Skeletal muscle satellite cell (primary cell): ENCODE data around the gene CADPS.

Experiments used
- H3K27me3 ChIP-seq: 2 replicates; pipeline ENCODE4 v1.7.0; 2013; ENCODE audit warnings: low read length; ENCODE audit not compliant: control insufficient read depth, insufficient read depth
- H3K36me3 ChIP-seq: 2 replicates; pipeline ENCODE4 v1.7.0; 2013; ENCODE audit warnings: mild to moderate bottlenecking, control low read depth, low read length; ENCODE audit not compliant: insufficient read depth
- H3K4me1 ChIP-seq: 2 replicates; pipeline ENCODE4 v1.7.0; 2013; ENCODE audit warnings: low read length; ENCODE audit not compliant: control insufficient read depth, insufficient read depth
- H3K4me2 ChIP-seq: 2 replicates; pipeline ENCODE4 v1.7.0; 2013; ENCODE audit warnings: mild to moderate bottlenecking, low read length
- H3K4me3 ChIP-seq: 2 replicates; pipeline ENCODE4 v1.7.0; 2013; ENCODE audit warnings: low read length
- H3K9ac ChIP-seq: 2 replicates; pipeline ENCODE4 v1.7.0; 2013; ENCODE audit warnings: mild to moderate bottlenecking, low read depth, low read length, moderate library complexity
- H3K9me3 ChIP-seq: replicated peaks from 2 replicates; pipeline ENCODE4 v1.7.0; 2013; ENCODE audit warnings: mild to moderate bottlenecking, control low read depth, low read length

CADPS gene

DNA sequence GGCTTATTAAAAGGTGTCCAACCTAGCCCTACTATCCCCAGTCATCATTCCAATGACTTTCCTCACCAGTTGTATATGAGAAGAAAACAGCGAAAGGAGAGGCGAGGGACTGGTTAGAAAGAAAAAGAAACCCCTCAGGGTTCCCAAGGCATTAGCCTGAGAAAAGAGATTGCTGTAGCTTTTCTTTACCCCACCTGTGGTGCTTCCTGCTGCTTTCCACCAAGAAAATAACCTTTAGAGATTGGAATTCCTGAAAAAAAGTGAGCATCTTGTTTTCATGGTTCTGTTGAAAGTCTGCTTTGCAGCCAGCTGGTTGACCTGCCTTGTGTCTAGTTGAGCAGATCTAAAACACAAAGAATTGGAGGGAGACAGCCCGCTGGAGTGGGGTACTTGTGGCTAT is 196.4 kb downstream of the CADPS start:
- no peaks in the 10 kb centered on the region for H3K36me3 ChIP-seq
- H3K4me1 ChIP-seq, result peaks cover 5% of the 10 kb centered on the region
- H3K9me3 ChIP-seq, result no peaks in the 10 kb centered on the region
- no peak overlapping the region for H3K4me3 ChIP-seq
- H3K4me2 ChIP-seq, result no peak overlapping the region
- H3K9ac ChIP-seq, result no peak overlapping the region
- H3K27me3 ChIP-seq, result no peaks in the 10 kb centered on the region

DNA sequence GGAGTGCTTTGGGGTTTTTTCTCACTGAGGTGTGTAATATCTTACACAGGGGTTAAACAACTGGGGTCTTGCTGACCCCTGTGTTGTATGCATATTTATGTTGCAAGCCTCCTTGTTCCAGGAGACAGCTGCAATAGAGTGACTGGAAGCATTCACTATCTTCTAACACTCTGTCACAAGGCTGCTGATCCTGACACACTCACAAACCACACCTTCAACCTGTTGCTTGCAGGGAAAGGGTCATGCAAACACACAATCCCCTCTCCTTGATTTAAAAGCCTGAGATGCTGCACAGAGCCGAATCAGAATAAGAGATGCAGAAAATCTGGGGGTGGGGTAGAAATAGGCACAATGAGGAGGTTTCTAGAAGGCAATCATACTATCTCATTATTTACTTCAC is 197.3 kb downstream of the CADPS start:
- Histone ChIP-seq H3K36me3 (no peaks in the 10 kb centered on the region), H3K27me3 (no peaks in the 10 kb centered on the region), H3K9ac (no peak overlapping the region), H3K4me1 (peaks cover 2% of the 10 kb centered on the region), H3K4me2 (no peak overlapping the region), H3K9me3 (no peaks in the 10 kb centered on the region), H3K4me3 (no peak overlapping the region)

DNA sequence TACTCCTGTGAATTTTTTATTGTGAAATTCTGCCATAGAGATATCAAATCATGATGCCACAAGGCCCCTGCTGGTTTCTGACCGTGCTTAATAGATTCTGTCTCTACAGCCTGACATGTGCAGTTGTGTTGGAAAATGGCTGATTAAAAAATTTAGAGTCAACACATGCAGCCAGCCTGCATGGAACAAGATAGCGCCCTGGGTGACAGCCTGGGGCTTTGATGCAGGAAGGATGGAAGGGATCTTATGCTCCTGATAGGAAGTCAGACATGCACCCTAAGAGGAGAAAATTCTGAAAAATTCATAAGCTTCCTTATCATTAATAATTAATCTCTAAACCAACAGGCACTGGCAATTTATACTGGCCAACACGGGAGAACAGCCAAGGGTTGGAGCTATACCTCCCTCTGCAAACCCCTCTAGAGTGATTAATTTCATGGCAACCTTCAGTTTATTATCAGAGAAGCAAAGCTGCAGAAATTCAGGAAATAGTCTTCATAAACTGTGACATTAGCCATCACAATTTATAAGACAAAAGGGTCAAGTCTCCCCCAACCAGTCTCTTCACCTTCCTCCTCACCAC is 198.4 kb downstream of the CADPS start:
- Histone ChIP-seq H3K4me2 (no peak overlapping the region), H3K9ac (no peak overlapping the region), H3K9me3 (no peaks in the 10 kb centered on the region), H3K36me3 (no peaks in the 10 kb centered on the region), H3K4me1 (no peaks in the 10 kb centered on the region), H3K27me3 (no peaks in the 10 kb centered on the region), H3K4me3 (no peak overlapping the region)

GRCh38 chr3:62675492-62675891 is 199.7 kb downstream of the CADPS start:
- Histone ChIP-seq H3K4me3 (no peak overlapping the region), H3K4me2 (no peak overlapping the region), H3K27me3 (no peaks in the 10 kb centered on the region), H3K36me3 (no peaks in the 10 kb centered on the region), H3K9me3 (no peaks in the 10 kb centered on the region), H3K9ac (no peak overlapping the region), H3K4me1 (peaks cover 4% of the 10 kb centered on the region)

DNA sequence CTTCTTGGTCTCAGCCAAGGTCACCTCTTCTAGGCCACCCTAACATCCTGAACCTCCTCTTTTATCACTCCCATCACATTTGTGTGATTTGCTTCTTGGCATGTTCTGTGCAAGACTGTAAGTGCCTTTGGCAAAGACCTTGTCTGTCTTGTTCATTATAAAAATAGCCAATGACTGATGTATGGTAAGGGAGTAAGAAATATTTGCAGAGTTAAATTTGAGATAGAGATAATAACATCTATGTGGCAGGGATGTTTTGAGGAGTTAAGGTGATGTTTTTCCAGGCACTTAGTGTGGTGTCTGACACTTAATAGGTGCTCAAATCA is 202.3 kb downstream of the CADPS start:
- Histone ChIP-seq H3K4me1 (peaks cover 5% of the 10 kb centered on the region), H3K9ac (no peak overlapping the region)

GRCh38 chr3:62672270-62672987 is 202.8 kb downstream of the CADPS start:
- H3K4me1 ChIP-seq, result peaks cover 5% of the 10 kb centered on the region
- H3K36me3 ChIP-seq, result no peaks in the 10 kb centered on the region
- no peaks in the 10 kb centered on the region for H3K9me3 ChIP-seq
- H3K4me3 ChIP-seq, result no peak overlapping the region
- H3K9ac ChIP-seq, result no peak overlapping the region
- no peak overlapping the region for H3K4me2 ChIP-seq
- no peaks in the 10 kb centered on the region for H3K27me3 ChIP-seq

More for the DNA sequence above, 202.3 kb downstream of the CADPS start:
- Histone ChIP-seq H3K4me2 (no peak overlapping the region), H3K4me3 (no peak overlapping the region), H3K27me3 (no peaks in the 10 kb centered on the region), H3K36me3 (no peaks in the 10 kb centered on the region), H3K9me3 (no peaks in the 10 kb centered on the region)

DNA sequence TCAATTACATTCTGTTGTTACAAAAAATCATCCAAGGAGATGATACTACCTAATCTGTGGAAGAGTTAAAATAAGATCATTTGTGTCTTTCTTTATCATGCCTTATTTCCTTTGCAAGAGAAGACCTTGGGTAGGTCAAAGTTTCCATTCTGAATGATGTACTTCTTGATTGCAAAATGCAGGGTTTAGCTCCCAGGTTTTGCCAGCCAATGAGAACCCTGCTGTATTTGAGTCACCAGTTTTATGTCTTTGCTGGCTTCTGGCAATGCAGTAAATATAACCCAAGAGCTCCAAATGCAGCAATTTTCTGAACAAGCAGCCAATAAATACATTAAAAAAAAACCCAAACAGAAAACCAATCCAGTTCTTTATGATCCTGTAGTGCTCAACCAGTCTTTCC is 204.9 kb downstream of the CADPS start:
- Histone ChIP-seq H3K9ac (no peak overlapping the region), H3K9me3 (no peaks in the 10 kb centered on the region), H3K36me3 (no peaks in the 10 kb centered on the region), H3K4me1 (peaks cover 5% of the 10 kb centered on the region), H3K4me2 (no peak overlapping the region), H3K4me3 (no peak overlapping the region), H3K27me3 (no peaks in the 10 kb centered on the region)

DNA sequence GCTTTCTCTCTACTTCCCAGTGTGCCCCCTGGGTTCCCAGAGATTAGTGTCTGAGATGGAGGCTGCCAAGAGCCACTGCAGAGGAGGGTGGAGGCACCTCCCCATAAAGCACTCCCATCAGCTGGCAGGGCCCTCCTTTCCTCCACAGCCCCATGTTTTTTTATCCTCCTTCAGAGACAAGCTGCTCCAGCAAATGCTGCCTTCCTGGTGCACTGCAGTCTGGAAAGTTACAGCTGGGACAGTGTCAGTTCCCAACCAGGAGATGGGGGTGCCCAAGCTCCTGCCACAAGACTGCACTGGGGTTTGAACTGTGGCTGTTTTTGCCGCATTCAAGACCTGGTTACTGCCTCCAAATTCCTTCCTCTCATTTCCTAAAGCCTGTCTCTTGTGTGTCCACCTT is 206.1 kb downstream of the CADPS start:
- no peak overlapping the region for H3K4me3 ChIP-seq
- no peak overlapping the region for H3K9ac ChIP-seq
- H3K36me3 ChIP-seq, result no peaks in the 10 kb centered on the region
- no peaks in the 10 kb centered on the region for H3K27me3 ChIP-seq
- H3K4me2 ChIP-seq, result no peak overlapping the region
- no peaks in the 10 kb centered on the region for H3K9me3 ChIP-seq
- peaks cover 5% of the 10 kb centered on the region for H3K4me1 ChIP-seq

- Histone ChIP-seq H3K9ac (no peak overlapping the region), H3K9me3 (no peaks in the 10 kb centered on the region), H3K36me3 (no peaks in the 10 kb centered on the region), H3K4me3 (no peak overlapping the region), H3K27me3 (no peaks in the 10 kb centered on the region), H3K4me2 (no peak overlapping the region), H3K4me1 (peaks cover 5% of the 10 kb centered on the region)
Measured at GRCh38 chr3:62667714-62668113, 207.5 kb downstream of the CADPS start.

DNA sequence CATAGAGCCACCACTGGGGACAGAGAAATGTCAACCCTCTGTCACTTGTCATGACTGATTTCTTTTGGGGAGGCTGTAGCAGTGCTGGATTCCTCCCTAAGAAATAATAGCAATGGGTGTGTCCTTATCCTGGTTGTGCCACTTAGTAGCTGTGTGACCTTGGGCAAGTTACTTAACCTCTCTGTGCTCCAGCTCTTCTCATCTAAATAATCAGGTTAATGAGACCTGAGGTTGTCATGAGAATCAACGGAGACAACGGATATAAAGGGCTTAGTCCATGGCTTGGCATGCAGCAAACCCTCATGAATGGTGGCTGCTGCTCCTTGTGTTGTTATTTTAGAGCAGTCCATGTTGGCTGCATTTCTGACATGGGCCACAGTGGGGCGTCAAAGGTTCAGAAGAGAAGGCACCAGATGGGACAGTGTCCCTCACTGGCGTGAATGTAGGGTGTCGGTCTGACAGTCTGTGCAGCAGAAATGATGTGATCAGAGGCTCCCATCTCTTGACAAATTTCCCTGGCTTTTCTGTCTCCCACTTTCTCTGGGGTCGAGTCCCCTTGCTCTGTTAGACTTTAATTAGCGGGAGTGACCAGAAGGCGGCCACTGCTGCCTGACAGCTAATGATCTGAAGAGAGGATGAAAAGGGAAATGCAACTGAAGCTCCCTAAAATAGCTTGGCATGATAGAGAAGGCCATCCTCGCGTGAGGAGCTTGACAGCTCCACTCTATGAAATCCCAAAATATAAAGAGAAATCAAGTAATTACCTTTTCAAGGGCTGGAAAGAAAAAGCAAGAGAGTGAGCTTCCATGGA is 209.4 kb downstream of the CADPS start:
- no peaks in the 10 kb centered on the region for H3K9me3 ChIP-seq
- H3K4me1 ChIP-seq, result peaks cover 4% of the 10 kb centered on the region
- peak overlapping the region; percentile 74 for H3K4me2 ChIP-seq
- no peaks in the 10 kb centered on the region for H3K27me3 ChIP-seq
- H3K9ac ChIP-seq, result no peak overlapping the region
- H3K36me3 ChIP-seq, result no peaks in the 10 kb centered on the region
- H3K4me3 ChIP-seq, result peak overlapping the region; percentile 55

DNA sequence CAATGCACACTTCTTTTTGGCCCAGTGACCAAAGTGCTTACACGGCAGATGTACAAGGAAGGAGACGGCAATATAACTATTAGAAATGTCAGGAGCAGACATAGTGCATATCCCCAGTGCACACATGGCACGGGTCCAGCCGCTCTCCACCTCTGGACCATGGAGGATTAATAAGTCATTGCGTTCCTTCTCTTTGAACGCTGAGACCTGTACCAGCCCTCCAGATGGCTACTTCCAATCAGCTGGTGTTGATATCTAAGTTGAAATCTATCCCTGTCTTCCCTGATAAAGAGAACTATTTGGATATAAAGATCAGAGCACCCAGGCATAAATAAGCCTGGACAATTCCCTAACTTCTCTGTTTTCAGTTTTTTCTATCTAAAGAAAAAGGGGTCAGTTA is 212.5 kb downstream of the CADPS start:
- Histone ChIP-seq H3K9me3 (no peaks in the 10 kb centered on the region), H3K36me3 (no peaks in the 10 kb centered on the region), H3K9ac (no peak overlapping the region), H3K4me3 (no peak overlapping the region), H3K4me1 (no peaks in the 10 kb centered on the region), H3K27me3 (no peaks in the 10 kb centered on the region), H3K4me2 (no peak overlapping the region)
